Midbrain (tissue), 1 donor: ENCODE measurements around the gene SLC45A1.

ENCODE experiments used
- DNase-seq: peaks from one replicate; lab custom pipeline; 2025; lab: John Stamatoyannopoulos, UW

Gene SLC45A1

GRCh38 chr1:8311068-8311718 lies 6.7 kb upstream of the SLC45A1 start:
- no peak for DNase-seq

DNA sequence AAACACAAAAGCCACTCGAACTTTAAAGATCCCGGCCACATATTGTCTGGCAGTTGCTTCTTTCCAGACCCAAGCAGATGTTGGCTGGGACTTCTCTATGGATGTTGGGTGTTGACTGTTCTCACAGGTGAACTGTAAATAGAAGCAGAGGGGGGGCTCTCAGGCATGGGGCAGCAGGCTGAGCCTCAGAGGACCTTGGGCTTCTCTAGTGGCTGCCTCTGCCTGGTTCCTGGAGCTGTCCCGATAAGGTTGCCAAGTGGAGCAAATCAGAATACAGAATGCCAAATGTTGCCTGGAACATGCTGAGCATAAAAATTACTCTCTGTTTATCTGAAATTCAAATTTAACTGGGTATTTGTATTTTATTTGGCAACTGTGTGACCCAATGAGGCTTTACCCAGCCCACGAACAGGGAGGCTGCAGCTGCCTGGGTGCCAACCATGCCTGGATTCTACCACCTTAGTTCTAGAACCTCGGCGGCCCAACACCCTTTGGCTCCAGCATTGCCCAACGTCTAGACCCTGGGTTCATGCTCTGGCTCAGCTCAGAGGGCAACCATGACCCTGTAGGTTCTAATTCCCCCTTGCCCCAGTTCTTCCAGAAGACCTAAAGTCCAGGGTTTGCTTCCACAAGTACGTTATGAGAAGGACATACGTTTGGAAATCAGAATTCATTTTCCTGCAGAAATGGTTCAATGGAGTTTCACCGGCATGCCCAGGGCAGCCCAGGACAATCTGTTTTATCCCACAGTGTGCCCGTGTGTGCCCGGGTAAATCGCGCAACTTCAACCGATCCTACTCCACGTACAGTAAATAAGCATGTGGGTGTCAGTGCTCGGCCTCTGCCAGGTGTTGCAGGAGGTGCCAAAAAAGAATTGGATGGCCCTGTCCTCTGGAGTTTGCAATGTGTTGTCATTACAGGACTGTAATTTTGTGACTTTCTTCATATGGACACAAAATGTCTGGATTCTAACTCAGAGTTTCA lies 5.4 kb upstream of the SLC45A1 start:
- DNase-seq: no peak

GRCh38 chr1:8313231-8313630 lies 4.7 kb upstream of the SLC45A1 start:
- no peak for DNase-seq

DNA sequence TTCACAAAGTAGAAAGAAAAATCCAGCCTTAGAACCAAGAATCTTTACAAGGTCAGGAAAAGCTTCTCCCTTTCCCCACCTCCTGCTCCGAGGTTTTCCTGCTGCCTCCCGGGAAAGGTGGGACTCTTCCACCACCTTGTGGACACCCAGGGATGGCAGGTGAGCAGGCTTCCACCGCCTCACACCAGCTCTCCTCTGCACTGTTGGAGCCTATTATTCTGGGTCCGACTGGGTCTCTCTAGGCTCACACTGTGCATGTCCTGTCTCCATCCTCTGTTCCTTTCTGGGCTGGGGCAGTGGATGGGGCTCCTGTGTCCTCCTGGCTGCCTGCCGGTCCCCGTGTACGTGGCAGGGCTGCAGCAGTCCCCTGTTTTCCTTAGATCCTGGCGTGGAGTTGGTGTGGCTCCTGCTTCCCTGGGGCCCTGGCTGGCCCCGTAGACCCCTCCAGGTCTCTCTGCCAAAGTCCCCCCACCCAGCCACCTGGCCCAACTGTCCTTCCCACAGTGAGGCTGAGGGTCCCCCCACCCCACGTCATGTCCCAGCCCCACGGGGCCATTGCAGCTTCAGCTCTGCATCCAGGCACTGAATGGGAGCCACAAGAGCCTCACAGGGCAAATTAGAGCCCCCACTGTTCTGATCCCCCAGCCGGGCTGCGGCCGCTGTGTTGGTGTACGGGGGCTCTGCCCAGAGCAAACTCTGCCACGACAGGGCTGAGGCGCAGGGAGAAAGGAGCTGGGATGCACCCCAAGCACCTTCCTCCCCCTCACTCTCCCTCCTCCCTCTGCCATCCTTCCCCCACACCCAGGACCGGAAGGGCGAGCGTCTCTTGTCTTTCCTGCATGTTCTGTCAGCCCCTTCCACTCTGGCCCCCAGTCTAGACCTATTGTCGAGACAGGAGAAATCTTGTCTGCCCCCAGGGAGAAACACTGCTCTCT lies 3.3 kb upstream of the SLC45A1 start:
- peak; percentile 68 for DNase-seq

GRCh38 chr1:8315573-8316475 lies 2.1 kb upstream of the SLC45A1 start:
- no peak for DNase-seq

DNA sequence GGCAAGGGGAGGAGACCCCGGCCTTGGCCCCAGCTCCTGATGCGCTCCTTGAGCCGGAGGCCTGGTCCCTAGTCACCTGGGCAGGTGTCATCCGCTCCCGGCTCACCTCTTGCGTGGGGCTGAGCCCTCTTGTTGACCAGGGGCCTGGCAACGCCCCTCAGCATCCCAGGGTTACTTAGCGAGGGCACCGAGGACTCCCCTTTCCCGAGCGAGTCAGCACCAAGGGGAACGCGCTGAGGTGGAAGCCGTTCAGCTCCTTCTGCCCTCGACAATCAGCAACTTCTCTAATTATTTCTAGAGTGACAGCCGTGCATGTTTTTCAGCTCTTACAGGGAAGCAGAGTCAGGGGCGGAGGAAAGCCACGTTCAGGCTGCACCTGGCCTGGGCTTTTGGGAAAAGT lies 522 bp downstream of the SLC45A1 start:
- DNase-seq: no peak

DNA sequence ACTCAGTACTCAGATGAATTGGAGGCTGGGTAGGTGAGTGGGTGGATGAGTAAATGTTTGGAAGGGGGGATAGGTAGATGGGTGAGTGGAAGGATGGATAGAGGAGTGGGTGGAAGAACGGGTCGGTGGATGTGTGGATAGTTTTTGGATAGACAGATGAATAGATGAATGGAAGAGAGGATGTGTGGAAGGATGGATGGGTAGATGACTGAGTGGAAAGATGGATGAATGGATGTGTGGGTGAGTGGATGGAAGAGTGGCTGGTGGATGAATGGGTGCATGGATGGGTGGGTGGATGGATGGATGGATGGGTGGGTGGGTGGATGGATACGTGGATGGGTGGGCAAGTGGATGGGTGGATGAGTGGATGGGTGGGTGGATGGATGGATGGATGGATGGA lies 3.7 kb downstream of the SLC45A1 start:
- DNase-seq: no peak

GRCh38 chr1:8323706-8324105 lies 5.8 kb downstream of the SLC45A1 start:
- DNase-seq: no peak

DNA sequence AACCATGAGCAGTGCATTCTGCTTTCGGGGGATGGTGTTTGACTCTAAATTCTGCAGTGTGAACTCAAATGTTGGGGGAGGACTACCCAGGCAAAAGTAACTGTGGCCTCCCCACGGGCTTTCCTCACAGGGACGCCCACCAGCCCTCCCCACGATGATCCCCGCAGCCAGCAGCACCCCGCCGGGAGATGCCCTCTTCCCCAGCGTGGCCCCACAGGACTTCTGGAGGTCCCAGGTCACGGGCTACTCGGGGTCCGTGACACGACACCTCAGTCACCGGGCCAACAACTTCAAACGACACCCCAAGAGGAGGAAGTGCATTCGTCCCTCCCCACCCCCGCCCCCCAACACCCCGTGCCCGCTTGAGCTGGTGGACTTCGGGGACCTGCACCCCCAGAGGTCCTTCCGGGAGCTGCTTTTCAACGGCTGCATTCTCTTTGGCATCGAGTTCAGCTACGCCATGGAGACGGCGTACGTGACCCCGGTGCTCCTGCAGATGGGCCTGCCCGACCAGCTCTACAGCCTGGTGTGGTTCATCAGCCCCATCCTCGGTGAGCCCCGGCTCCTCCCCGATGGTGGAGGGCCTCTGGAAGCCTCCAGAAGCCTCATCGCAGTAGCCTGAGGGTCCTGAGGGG lies 6.4 kb downstream of the SLC45A1 start:
- DNase-seq: no peak

DNA sequence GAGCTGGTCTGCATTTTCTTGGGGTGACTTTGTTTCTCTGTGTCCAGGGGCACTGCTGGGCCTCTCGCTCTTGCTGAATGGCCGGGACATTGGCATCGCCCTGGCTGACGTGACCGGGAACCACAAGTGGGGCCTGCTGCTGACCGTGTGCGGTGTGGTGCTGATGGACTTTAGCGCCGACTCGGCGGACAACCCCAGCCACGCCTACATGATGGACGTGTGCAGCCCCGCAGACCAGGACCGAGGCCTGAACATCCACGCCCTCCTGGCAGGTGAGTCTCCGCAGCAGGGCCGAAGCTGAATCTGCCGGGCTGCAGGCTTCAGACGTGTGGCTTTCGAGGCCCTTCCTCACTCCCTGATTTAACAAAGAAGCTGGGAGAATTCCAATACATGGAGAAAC lies 7.9 kb downstream of the SLC45A1 start:
- DNase-seq: no peak

- DNase-seq: no peak
Observed at GRCh38 chr1:8326265-8326664, 8.4 kb downstream of the SLC45A1 start.

GRCh38 chr1:8328271-8328670 lies 10.4 kb downstream of the SLC45A1 start:
- DNase-seq: no peak

- no peak for DNase-seq
Observed at GRCh38 chr1:8329439-8329838, 11.5 kb downstream of the SLC45A1 start.

DNA sequence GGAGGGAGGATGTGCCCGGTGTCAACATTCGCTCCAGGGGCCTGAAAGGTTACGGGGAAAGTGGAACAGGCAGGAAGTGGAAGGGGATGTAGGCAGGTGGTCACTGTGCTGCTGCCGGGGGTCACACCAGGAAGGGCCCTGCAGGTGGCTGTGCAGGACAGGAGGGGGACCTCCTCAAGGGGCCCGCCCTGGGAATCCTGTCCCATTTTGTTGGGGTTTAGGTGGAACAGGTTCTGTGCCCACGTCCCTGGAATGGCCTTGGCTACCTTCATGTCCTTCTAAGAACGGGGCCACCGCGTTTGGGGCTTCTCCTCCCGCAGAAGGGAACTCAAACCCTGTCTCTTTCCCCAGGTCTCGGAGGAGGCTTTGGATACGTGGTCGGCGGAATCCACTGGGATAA lies 11.9 kb downstream of the SLC45A1 start:
- DNase-seq: no peak

DNA sequence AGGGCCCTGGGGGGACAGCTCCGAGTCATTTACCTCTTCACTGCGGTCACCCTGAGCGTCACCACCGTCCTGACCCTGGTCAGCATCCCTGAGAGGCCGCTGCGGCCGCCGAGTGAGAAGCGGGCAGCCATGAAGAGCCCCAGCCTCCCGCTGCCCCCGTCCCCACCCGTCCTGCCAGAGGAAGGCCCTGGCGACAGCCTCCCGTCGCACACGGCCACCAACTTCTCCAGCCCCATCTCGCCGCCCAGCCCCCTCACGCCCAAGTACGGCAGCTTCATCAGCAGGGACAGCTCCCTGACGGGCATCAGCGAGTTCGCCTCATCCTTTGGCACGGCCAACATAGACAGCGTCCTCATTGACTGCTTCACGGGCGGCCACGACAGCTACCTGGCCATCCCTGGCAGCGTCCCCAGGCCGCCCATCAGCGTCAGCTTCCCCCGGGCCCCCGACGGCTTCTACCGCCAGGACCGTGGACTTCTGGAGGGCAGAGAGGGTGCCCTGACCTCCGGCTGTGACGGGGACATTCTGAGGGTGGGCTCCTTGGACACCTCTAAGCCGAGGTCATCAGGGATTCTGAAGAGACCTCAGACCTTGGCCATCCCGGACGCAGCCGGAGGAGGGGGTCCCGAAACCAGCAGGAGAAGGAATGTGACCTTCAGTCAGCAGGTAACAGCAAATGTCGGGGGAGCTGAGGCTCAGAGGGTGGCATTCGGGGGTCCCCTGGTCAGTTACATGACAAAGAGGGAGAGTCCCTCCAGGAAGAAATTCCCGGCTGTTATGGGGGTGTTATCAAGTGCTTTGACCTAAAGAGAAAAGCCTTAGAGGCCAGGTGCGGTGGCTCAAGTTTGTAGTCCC lies 12.6 kb downstream of the SLC45A1 start:
- no peak for DNase-seq

- DNase-seq: no peak
Observed at GRCh38 chr1:8332806-8333205, 14.9 kb downstream of the SLC45A1 start.

DNA sequence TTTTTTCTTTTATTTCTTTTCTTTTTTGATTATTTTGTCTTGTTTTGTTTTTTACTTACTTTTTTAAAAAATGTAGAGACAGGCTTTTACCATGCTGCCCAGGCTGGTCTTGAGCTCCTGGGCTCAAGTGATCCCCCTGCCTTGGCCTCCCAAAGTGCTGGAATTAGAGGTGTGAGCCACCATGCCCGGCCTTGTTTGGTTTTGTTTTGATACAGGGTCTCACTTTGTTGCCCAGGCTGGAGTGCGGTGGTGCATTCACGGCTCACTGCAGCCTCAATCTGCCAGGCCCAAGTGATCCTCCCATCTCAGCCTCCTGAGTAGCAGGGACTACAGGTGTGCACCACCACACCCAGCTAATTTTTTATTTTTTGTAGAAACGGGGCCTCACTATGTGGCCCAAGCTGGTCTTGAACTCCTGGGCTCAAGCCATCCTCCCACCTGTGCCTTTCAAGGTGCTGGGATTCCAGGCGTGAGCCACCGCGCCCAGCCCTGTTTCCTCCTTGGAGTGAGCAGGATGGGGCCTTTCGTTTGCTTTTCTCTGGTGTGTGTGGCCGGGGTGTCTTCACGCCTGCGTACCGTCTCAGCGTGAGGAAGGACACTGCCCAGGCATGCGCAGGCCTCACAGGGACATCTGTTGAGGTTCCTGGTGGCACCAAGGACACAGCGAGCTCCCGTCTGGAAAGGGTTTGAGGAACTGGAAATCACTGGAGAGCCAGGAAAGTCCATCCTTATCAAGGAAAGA lies 15.5 kb downstream of the SLC45A1 start:
- DNase-seq: no peak

DNA sequence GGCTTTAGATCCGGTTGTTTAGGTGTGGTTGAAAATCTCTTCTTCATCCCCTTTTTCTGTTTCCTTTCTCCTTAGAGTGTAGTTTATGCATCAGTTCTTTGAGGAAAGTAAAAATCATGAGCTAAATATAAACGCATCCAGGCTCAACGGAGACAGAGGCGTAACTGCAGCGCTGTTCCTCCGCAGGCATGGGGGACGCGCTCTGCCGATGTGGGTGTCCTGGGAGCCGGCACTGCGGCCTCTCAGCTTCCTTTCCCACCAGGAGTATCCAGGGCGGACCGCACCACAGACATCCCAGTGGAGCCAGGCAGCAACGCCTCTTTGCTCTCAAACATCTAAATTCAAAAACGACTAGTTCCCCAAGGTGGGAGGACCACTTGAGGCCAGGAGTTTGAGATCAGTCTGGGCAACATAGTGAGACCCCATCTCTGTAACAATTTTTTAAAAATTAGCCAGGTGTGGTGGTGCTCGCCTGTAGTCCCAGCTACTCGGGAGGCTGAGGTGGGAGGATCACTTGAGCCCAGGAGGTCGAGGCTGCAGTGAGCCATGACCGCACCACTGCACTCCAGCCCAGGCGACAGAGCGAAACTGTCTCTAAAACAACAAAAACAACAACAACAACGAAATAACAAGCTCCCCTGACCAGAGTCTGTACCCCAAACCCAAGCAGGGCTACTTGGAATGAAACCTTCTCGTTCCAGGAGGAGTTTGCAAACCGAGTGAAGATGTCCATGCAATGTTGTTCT lies 16.4 kb downstream of the SLC45A1 start:
- DNase-seq: no peak
